ENCODE results near the gene C8B.

GRCh38 chr1:56905667-56906066 is 60.1 kb downstream of the C8B start:
- TF ChIP-seq CTCF (IDR thresholded peaks at IDR 0.05) (no peak), POLR2A (IDR thresholded peaks at IDR 0.05) (no peak)

All from uterus (tissue), 2 donors.